Upper lobe of right lung (tissue), 1 donor: ENCODE measurements around the gene PKP4. TPM values are rescaled to one million over a fixed set of nuclear protein-coding genes. Genes with fewer than 3 reads are reported as not detected.
A peak's percentile ranks its signal among the peaks of the same experiment; 100 is the strongest.

ENCODE experiments used
- ATAC-seq: fragments of 200-7000 bp; cut with Tn5 transposase; one replicate; pipeline ENCODE4 v1.9.1; 2020; ENCODE audit warnings: mild to moderate bottlenecking, moderate library complexity
- DNase-seq: peaks from one replicate; pipeline ENCODE4 v3.0.0-alpha.2; 2020
- H3K27ac ChIP-seq: fragments of 200-600 bp; one replicate; pipeline ENCODE4 v1.8.0; 2022
- H3K27me3 ChIP-seq: fragments of 200-600 bp; one replicate; pipeline ENCODE4 v1.8.0; 2022; ENCODE audit warnings: mild to moderate bottlenecking
- H3K36me3 ChIP-seq: fragments of 200-600 bp; one replicate; pipeline ENCODE4 v1.8.0; 2022
- H3K4me1 ChIP-seq: fragments of 200-600 bp; one replicate; pipeline ENCODE4 v1.8.0; 2022
- H3K4me3 ChIP-seq: fragments of 200-600 bp; one replicate; pipeline ENCODE4 v1.8.0; 2022; ENCODE audit warnings: mild to moderate bottlenecking
- H3K9me3 ChIP-seq: fragments of 200-600 bp; one replicate; pipeline ENCODE4 v1.8.0; 2022
- intact Hi-C: fragments of 100-400 bp; cut with DNase I; formaldehyde crosslinking; loops from one replicate; pipeline ENCODE4 v1.11.0; 2022
- total RNA-seq: library from RNA; stranded (reverse); fragmentation: NEBNext Ultra II Directional; extraction: Animal tissue kit (Norgen Biotek cat#: 25700); gene quantifications from one replicate; pipeline ENCODE4 v1.2.1, GENCODE V29; 2021
- TF ChIP-seq, protein P1 (sequence below): fragments of 200-600 bp; IDR thresholded peaks from one replicate; pipeline ENCODE4 v1.8.0; 2022; ENCODE audit warnings: antibody characterized with exemption
- donor health status: DM: no; HTN: yes; CAD: no; lungs with severe emphysema.

Gene PKP4
- total RNA-seq, 1 donor from 2014 or later, result 74.7 TPM

DNA sequence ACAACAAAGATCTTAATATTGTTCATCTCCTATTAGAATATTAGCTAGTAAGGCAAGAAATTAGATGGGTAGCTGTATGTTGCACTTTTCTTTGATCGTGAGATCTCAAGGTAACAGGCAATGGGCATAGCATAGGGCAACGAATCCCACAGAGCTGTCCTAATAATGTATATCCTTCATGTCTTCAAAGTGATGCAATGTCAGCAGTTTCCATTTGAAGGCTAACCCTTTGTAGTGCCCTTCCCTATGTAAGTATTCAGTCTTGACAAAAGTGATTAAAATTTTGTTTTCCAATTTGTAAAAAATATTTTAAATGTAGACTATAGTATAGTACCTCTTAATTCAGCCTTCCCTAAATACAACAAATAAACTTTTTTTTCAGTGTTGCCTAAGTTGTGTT lies 112.5 kb downstream of the PKP4 start:
- no peak overlapping the region for H3K27ac ChIP-seq
- TF ChIP-seq, protein P1, sequence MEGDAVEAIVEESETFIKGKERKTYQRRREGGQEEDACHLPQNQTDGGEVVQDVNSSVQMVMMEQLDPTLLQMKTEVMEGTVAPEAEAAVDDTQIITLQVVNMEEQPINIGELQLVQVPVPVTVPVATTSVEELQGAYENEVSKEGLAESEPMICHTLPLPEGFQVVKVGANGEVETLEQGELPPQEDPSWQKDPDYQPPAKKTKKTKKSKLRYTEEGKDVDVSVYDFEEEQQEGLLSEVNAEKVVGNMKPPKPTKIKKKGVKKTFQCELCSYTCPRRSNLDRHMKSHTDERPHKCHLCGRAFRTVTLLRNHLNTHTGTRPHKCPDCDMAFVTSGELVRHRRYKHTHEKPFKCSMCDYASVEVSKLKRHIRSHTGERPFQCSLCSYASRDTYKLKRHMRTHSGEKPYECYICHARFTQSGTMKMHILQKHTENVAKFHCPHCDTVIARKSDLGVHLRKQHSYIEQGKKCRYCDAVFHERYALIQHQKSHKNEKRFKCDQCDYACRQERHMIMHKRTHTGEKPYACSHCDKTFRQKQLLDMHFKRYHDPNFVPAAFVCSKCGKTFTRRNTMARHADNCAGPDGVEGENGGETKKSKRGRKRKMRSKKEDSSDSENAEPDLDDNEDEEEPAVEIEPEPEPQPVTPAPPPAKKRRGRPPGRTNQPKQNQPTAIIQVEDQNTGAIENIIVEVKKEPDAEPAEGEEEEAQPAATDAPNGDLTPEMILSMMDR, result no peak
- ATAC-seq (no peak), DNase-seq (no peak)
- no peaks in the 10 kb centered on the region for H3K4me1 ChIP-seq
- H3K4me3 ChIP-seq, result no peak overlapping the region
- no peaks in the 10 kb centered on the region for H3K36me3 ChIP-seq
- H3K9me3 ChIP-seq, result no peaks in the 10 kb centered on the region
- no peaks in the 10 kb centered on the region for H3K27me3 ChIP-seq
- intact Hi-C loops, result no loop called here

DNA sequence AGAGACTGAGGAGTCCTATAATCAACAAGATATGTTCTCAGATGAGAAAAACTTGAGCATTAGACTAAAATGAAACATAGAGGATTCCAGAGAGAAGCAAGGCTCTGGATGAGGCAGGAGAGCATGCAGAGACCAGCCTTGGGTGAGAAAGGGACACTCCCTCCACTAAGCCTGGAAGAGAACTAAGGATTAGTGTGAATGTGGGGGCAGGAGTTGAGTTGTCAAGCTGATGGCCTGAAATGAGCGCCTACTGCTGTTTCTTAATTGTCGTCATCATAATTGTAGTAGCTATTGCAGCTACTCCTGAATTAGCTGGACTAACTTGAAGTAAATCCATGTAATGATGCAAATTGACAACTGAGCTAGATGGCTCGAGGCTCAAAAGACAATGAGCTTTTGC lies 114.1 kb downstream of the PKP4 start:
- H3K9me3 ChIP-seq, result no peaks in the 10 kb centered on the region
- no peaks in the 10 kb centered on the region for H3K27me3 ChIP-seq
- H3K36me3 ChIP-seq, result no peaks in the 10 kb centered on the region
- no peaks in the 10 kb centered on the region for H3K4me1 ChIP-seq
- H3K4me3 ChIP-seq, result no peak overlapping the region
- intact Hi-C loops, result no loop called here
- H3K27ac ChIP-seq, result no peak overlapping the region
- DNase-seq, result no peak
- TF ChIP-seq, protein P1, result no peak
- ATAC-seq, result no peak

DNA sequence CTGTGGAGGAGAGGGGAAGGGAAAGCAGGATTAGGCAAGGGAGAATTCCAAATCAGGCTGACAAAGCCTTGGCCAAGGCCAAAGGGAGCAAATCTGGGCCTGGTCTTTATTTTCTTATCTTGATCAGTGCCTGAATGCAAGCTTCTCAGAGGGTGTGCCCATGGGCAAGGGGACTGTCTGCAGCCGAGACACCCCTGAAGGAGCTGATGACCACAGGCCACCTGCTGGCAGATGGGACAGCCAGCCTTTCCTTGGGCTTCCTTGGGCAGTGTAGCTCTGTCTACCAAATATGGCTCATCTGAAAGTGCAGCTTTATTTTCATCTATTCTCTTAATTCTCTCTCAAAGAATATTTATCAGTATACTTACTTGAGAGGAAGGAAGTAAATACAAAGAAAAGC lies 117.0 kb downstream of the PKP4 start:
- H3K4me3 ChIP-seq, result no peak overlapping the region
- H3K36me3 ChIP-seq, result no peaks in the 10 kb centered on the region
- no peaks in the 10 kb centered on the region for H3K4me1 ChIP-seq
- DNase-seq (no peak), ATAC-seq (peak; percentile 25)
- TF ChIP-seq, protein P1, result no peak
- no peaks in the 10 kb centered on the region for H3K9me3 ChIP-seq
- no peaks in the 10 kb centered on the region for H3K27me3 ChIP-seq
- no peak overlapping the region for H3K27ac ChIP-seq
- intact Hi-C loops, result no loop called here

DNA sequence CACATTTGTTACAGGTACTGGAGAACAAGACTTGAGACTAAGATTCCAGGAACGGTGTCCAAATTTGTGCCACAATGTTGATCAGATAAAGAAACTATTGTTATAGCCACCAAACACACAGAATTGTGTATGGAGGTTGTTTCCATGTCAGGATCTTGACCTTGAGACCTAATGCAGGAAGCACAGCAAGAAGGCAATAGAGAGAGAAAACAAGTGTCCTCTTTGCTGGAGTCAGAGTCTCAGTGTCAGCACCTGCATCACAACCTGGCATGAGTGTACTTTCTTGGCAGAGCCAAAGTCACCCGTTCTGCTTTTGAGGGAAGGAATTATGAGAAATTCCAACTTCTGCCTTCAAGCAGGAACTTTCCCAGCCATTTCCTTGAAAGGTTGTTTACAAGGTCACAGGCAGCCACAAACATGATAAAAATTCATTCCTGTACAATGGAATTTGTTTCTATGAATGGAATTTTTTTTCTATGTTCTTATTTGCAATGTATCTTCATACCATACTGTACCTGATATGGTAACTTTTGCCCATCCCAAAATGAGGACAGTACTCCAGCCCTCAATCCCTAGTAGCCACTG lies 118.4 kb downstream of the PKP4 start:
- TF ChIP-seq, protein P1, result no peak
- no peak overlapping the region for H3K4me3 ChIP-seq
- no peaks in the 10 kb centered on the region for H3K4me1 ChIP-seq
- H3K9me3 ChIP-seq, result no peaks in the 10 kb centered on the region
- intact Hi-C loops, result no loop called here
- no peaks in the 10 kb centered on the region for H3K36me3 ChIP-seq
- no peaks in the 10 kb centered on the region for H3K27me3 ChIP-seq
- ATAC-seq (no peak), DNase-seq (no peak)
- no peak overlapping the region for H3K27ac ChIP-seq

DNA sequence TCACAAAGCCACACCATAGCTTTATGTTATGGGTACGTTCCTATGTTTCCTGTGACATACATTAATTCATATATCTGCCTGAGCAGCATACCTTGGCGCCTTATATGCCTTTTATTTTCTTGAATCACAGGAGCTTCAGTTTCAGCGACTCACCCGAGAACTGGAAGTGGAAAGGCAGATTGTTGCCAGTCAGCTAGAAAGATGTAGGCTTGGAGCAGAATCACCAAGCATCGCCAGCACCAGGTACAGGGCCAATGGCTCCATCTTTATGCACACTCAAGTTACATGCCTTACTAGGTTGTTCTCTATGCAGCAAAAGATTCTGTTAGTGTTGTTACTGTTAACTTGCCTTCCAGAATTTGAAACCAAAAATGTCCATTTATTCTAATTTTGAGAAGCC lies 120.4 kb downstream of the PKP4 start:
- no peak overlapping the region for H3K27ac ChIP-seq
- no peak overlapping the region for H3K4me3 ChIP-seq
- no peaks in the 10 kb centered on the region for H3K36me3 ChIP-seq
- no peak for ATAC-seq
- no peaks in the 10 kb centered on the region for H3K9me3 ChIP-seq
- DNase-seq, result no peak
- TF ChIP-seq, protein P1, result no peak
- intact Hi-C loops, result no loop called here
- H3K4me1 ChIP-seq, result no peaks in the 10 kb centered on the region
- no peaks in the 10 kb centered on the region for H3K27me3 ChIP-seq

DNA sequence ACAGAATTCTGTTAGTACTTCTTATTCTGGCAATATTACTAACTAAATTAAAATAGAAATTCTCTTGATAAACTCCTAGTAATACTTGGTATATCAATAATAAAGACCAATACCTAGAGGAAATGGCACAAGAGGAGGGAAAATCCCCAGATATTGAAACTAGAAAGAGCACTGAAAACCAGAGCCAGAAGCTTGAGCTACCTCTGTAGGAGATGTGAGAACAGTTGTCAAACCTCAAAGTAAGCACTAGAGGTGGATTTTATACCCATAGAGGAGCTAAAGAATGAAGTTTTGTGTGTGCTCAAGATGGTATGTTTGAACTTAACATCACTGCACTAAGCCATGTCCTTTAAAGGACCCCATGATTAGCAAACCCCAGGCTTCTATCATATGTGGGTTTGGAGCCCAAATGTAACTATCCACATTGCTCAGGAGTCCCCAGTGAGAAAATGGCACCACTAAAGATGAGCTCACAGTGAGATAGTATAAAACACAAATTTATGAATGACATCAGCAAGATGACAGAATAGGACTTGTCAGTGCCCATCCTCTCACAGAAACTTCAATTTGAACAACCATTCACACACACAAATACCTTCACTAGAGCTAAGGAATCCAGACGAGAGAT lies 122.1 kb downstream of the PKP4 start:
- intact Hi-C loops, result no loop called here
- H3K9me3 ChIP-seq, result no peaks in the 10 kb centered on the region
- no peaks in the 10 kb centered on the region for H3K4me1 ChIP-seq
- no peak for DNase-seq
- ATAC-seq, result no peak
- no peak overlapping the region for H3K4me3 ChIP-seq
- H3K36me3 ChIP-seq, result no peaks in the 10 kb centered on the region
- H3K27ac ChIP-seq, result no peak overlapping the region
- TF ChIP-seq, protein P1, result no peak
- no peaks in the 10 kb centered on the region for H3K27me3 ChIP-seq
